HEK293T (cell line): ENCODE measurements around the gene ISG20L2.

Source experiments
- ELF4 ChIP-seq: fragments of 450-650 bp; IDR thresholded peaks from 2 replicates; pipeline ENCODE4 v1.6.1; 2017; ENCODE audit warnings: antibody characterized with exemption
- FOXA1 ChIP-seq: fragments of 450-650 bp; IDR thresholded peaks from 2 replicates; pipeline ENCODE4 v1.6.1; 2016; ENCODE audit warnings: mild to moderate bottlenecking
- SP1 ChIP-seq: fragments of 450-650 bp; IDR thresholded peaks from 2 replicates; pipeline ENCODE4 v1.6.1; 2017

- no peak for TF ChIP-seq FOXA1
- TF ChIP-seq ELF4, result no peak
- TF ChIP-seq SP1, result no peak
These were observed 1.9 kb downstream of the ISG20L2 start for GRCh38 chr1:156726549-156727226.
